ENCODE data around the gene SLC44A5. TPM values are rescaled to one million over a fixed set of nuclear protein-coding genes. Genes with fewer than 3 reads are reported as not detected.

Gene SLC44A5
- total RNA-seq, 1 experiment from 2014 or later: 2.4 TPM

- H2BK5ac ChIP-seq (ENCODE audit: insufficient read length, low read length): no peak overlapping the region
- no peaks in the 10 kb centered on the region for H3K36me3 Mint-ChIP-seq (ENCODE audit: insufficient read depth in 1 of 3, low read depth in 3 of 3)
- no peak overlapping the region for H4K5ac ChIP-seq (ENCODE audit: insufficient read length, low read depth, low read length)
- H3K23me2 ChIP-seq (ENCODE audit: insufficient read length, low read depth, low read length, poor library complexity, severe bottlenecking): no peaks in the 10 kb centered on the region
- H3K4ac ChIP-seq (ENCODE audit: low read depth, low read length): no peak overlapping the region
- H3K18ac ChIP-seq (ENCODE audit: insufficient read length, low read depth, low read length): no peak overlapping the region
- no peaks in the 10 kb centered on the region for H3K79me2 ChIP-seq (ENCODE audit: insufficient read depth, low read length)
- no peak overlapping the region for H4K8ac ChIP-seq (replicated peaks; ENCODE audit: insufficient read length, low read depth, low read length)
- H3K27me3 ChIP-seq (ENCODE audit: insufficient read depth, low read length): no peaks in the 10 kb centered on the region
- H3K4me2 ChIP-seq (ENCODE audit: insufficient read depth, insufficient read length, low read length): no peak overlapping the region
- no peak overlapping the region for H2BK15ac ChIP-seq (ENCODE audit: low read depth, low read length)
- WGBS (ENCODE audit: extremely low coverage, insufficient read length, low lambda C conversion rate): no CpG with 5 or more reads among the region's 3 CpGs
- no peak overlapping the region for H2AK5ac ChIP-seq (ENCODE audit: insufficient read length, low read length)
- H4K91ac ChIP-seq (ENCODE audit: insufficient read length, low read depth, low read length): no peak overlapping the region
- no peaks in the 10 kb centered on the region for H3K9me3 ChIP-seq (ENCODE audit: control insufficient read depth, low read depth, low read length)
- no peak overlapping the region for H3K4me3 Mint-ChIP-seq
- no peak overlapping the region for H3T11ph ChIP-seq (ENCODE audit: low read length)
- no peak overlapping the region for H3K56ac ChIP-seq (ENCODE audit: insufficient read length, low read depth, low read length)
- DNase-seq: no peak
- TF ChIP-seq CTCF (conservative IDR thresholded peaks at IDR 0.05): no peak
- H3K27ac Mint-ChIP-seq: no peak overlapping the region
- no peak overlapping the region for H3K14ac ChIP-seq (ENCODE audit: insufficient read depth, low read length)
- H3K4me1 Mint-ChIP-seq: peaks cover 7 to 12% of the 10 kb centered on the region in 2 experiments
- no peak overlapping the region for H3K9ac ChIP-seq (ENCODE audit: extremely low read depth, insufficient read length, low read length)
- H3K27me3 Mint-ChIP-seq (ENCODE audit: low read depth): no peaks in the 10 kb centered on the region
- H3K27ac ChIP-seq (ENCODE audit: insufficient read length, low read depth, low read length): no peak overlapping the region
- no peak overlapping the region for H2AFZ ChIP-seq (ENCODE audit: low read length)
- no peak overlapping the region for H2BK12ac ChIP-seq (ENCODE audit: insufficient read length, low read depth, low read length)
- no peaks in the 10 kb centered on the region; the same call in 1 of the 2 replicates for H3K4me1 ChIP-seq (ENCODE audit: insufficient read depth, low read length)
- H2BK120ac ChIP-seq (ENCODE audit: low read depth, low read length, poor library complexity, severe bottlenecking): no peak overlapping the region
- H3K9me3 Mint-ChIP-seq: no peaks in the 10 kb centered on the region
- H3K23ac ChIP-seq (ENCODE audit: insufficient read length, low read depth, low read length): no peak overlapping the region
- no peaks in the 10 kb centered on the region for H3K79me1 ChIP-seq (ENCODE audit: insufficient read depth, low read depth, low read length, poor library complexity, severe bottlenecking)
- no peaks in the 10 kb centered on the region for H4K20me1 ChIP-seq (ENCODE audit: control insufficient read depth, insufficient read depth, insufficient read length)
- H2BK20ac ChIP-seq (ENCODE audit: low read depth, low read length, poor library complexity, severe bottlenecking): no peak overlapping the region
Measured at GRCh38 chr1:75522389-75522788, 88.5 kb downstream of the SLC44A5 start.
